ENCODE results near the gene CDH5. TPM values are rescaled to one million over a fixed set of nuclear protein-coding genes. Genes with fewer than 3 reads are reported as not detected.

The CDH5 gene
- total and polyA plus RNA-seq, 8 donors = 77.2 to 179 (median 154) TPM

DNA sequence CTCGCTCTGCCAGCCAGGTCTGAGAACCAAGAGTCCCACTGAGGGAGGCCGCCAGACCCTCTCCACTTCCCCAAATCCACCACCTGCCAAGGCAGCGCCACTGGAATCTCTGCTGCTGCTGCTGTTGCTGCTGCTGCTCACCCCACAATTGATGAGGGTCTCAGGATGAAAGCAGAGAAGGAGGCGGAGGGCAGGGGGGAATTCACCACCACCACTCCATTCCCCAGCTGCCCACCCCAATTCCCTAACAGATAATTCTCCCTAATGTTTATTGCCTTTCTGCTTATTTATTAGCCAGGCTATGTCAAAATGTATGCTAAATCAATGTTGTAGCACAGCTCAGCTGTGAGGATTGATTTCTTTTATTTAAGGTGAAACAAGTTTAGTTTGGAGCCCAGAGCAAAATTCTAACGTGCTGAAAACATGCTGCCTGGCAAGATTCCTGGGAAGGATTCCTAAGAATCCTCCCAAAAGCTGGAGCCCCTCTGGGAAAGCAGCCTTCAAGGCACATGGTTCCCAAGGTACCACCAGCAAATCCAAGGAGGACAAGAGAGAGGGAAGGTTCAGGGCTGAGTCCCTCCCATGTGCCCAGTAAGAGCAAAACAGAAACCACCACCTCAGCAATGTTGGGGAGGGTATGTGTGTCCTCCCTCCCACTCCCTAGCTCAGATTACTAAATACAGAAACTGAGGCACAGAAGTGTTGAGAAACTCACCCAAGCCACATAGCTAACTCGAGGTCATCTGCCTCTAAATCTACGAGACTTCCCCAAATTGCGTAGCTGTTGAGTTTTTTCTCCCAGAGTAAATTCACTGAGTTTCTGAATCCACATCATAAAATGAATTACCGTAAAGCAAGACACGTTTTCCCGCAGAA is 12.2 kb upstream of the CDH5 start:
- TF ChIP-seq, protein P1, sequence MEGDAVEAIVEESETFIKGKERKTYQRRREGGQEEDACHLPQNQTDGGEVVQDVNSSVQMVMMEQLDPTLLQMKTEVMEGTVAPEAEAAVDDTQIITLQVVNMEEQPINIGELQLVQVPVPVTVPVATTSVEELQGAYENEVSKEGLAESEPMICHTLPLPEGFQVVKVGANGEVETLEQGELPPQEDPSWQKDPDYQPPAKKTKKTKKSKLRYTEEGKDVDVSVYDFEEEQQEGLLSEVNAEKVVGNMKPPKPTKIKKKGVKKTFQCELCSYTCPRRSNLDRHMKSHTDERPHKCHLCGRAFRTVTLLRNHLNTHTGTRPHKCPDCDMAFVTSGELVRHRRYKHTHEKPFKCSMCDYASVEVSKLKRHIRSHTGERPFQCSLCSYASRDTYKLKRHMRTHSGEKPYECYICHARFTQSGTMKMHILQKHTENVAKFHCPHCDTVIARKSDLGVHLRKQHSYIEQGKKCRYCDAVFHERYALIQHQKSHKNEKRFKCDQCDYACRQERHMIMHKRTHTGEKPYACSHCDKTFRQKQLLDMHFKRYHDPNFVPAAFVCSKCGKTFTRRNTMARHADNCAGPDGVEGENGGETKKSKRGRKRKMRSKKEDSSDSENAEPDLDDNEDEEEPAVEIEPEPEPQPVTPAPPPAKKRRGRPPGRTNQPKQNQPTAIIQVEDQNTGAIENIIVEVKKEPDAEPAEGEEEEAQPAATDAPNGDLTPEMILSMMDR (IDR thresholded peaks at IDR 0.05) = no peak
- Histone ChIP-seq H3K9me3 (no peaks in the 10 kb centered on the region), H3K4me1 (peaks cover 5 to 10% of the 10 kb centered on the region in 2 donors), H3K27me3 (peaks cover 0 to 7% of the 10 kb centered on the region in 2 donors), H3K36me3 (no peaks in the 10 kb centered on the region), H3K27ac (no peak overlapping the region), H3K4me3 (no peak overlapping the region)
- ATAC-seq (no peak), DNase-seq (no peak)
- intact Hi-C loops (cut with DNase I) = no loop called here

DNA sequence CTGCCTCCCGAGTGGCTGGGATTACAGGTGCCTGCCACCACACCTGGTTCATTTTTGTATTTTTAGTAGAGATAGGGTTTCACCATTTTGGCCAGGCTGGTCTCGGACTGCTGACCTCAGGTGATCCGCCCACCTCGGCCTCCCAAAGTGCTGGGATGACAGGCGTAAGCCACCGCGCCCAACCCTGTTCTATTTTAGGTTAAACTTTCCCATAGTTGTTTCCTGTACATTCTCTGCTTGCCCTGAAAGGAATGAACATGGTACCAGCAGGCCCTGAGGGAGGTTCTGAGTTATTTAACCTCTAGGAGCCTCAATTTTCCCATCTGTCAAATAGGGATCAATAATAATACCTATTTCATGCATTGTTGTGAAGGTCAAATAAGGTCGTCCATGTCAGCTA is 11.0 kb upstream of the CDH5 start:
- TF ChIP-seq, protein P1 (IDR thresholded peaks at IDR 0.05) = no peak
- H3K36me3 ChIP-seq = no peaks in the 10 kb centered on the region
- intact Hi-C loops (cut with DNase I) = no loop called here
- H3K9me3 ChIP-seq = no peaks in the 10 kb centered on the region
- peaks cover 0 to 9% of the 10 kb centered on the region in 2 donors for H3K27me3 ChIP-seq
- H3K4me3 ChIP-seq = no peak overlapping the region
- H3K27ac ChIP-seq = no peak overlapping the region
- DNase-seq = no peak
- no peak for ATAC-seq
- peaks cover 9 to 21% of the 10 kb centered on the region in 2 donors for H3K4me1 ChIP-seq

DNA sequence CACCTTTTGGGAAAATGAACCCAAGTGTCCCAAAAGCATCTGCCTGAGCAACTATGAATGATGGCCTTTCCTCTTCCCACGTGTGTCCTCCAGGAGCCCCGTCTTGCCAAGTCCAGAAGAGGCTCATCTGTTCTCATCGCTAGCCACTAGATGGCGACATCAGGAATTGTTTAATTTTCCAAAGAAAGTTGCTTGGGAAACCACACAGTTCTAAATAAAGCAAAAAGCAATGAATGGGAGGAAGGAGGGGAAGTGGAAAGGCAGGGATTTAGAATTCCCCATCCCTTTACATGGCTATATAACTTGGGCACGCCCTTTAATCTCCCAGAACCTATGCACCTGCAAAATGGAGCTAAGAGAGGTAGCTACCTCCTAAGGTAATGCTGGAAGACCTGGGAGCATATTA is 9.0 kb upstream of the CDH5 start:
- Histone ChIP-seq H3K27me3 (peaks cover 0 to 7% of the 10 kb centered on the region in 2 donors), H3K9me3 (no peaks in the 10 kb centered on the region), H3K4me1 (peaks cover 9 to 27% of the 10 kb centered on the region in 2 donors), H3K27ac (peak overlapping the region in 1 of 2 donors; percentile 74), H3K4me3 (no peak overlapping the region), H3K36me3 (no peaks in the 10 kb centered on the region)
- intact Hi-C loops (cut with DNase I) = no loop called here
- ATAC-seq (peak; percentile 73), DNase-seq (peak in 2 of 4 donors; percentile 81 to 90)
- TF ChIP-seq, protein P1 (IDR thresholded peaks at IDR 0.05) = peak; percentile 71 to 80

DNA sequence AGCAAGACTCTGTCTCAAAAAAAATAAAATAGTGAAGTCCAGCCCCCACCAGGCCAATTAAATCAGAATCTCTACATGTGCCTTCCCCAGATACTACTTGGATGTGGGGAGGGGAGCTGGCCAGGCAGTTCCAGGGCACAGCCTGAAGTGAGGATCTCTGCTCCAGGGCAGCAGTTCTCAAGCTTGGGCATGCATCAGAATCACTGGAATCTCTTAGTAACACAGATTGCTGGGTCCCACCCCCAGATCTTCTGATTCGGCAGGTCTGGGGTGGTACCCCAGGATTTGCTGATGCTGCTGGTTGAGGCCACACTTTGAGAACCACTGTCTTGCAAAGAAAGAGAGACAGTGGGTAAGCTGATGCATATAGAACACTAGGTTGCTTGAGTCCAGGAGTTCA is 8.3 kb upstream of the CDH5 start:
- no peaks in the 10 kb centered on the region for H3K36me3 ChIP-seq
- TF ChIP-seq, protein P1 (IDR thresholded peaks at IDR 0.05) = no peak
- H3K4me1 ChIP-seq = peaks cover 9 to 27% of the 10 kb centered on the region in 2 donors
- intact Hi-C loops (cut with DNase I) = no loop called here
- ATAC-seq = no peak
- H3K27ac ChIP-seq = peak overlapping the region in 1 of 2 donors; percentile 74
- H3K9me3 ChIP-seq = no peaks in the 10 kb centered on the region
- DNase-seq = no peak
- H3K4me3 ChIP-seq = no peak overlapping the region
- H3K27me3 ChIP-seq = peaks cover 0 to 11% of the 10 kb centered on the region in 2 donors

DNA sequence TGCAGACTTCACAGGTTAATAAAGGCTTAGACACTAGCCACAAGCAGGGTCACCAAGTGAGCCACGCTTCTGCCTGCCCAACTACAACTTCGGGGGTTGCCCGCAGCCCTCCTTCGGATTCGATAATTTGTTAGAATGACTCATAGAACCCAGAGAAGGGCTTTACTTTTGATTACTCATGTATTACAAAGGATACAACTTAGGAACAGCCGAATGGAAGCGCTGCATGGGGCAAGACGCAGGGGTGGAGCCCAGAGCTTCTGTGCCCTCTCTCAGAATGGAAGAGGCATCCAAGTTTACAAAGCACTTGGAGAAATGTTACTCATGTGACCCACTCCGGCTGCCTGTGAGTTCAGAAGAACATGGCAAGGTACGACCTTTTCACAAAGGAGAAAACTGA is 7.5 kb upstream of the CDH5 start:
- peaks cover 9 to 33% of the 10 kb centered on the region in 2 donors for H3K4me1 ChIP-seq
- no peaks in the 10 kb centered on the region for H3K9me3 ChIP-seq
- intact Hi-C loops (cut with DNase I) = no loop called here
- TF ChIP-seq, protein P1 (IDR thresholded peaks at IDR 0.05) = no peak
- no peak overlapping the region for H3K4me3 ChIP-seq
- H3K36me3 ChIP-seq = no peaks in the 10 kb centered on the region
- peak; percentile 60 for ATAC-seq
- H3K27me3 ChIP-seq = peaks cover 0 to 19% of the 10 kb centered on the region in 2 donors
- no peak for DNase-seq
- H3K27ac ChIP-seq = peak overlapping the region; percentile 39 to 74
